Cerebellar cortex (tissue), 1 donor: ENCODE data around the gene HDAC8.
"Not testable (repeated sequence)": the region's sequence is repeated elsewhere in the genome, so short reads cannot be mapped to it uniquely, and the experiment has no call there.

Experiments
- DNase-seq: peaks from one replicate; pipeline ENCODE4 v3.0.0-alpha.2; 2015; ENCODE audit warnings: low spot score

Gene HDAC8

DNA sequence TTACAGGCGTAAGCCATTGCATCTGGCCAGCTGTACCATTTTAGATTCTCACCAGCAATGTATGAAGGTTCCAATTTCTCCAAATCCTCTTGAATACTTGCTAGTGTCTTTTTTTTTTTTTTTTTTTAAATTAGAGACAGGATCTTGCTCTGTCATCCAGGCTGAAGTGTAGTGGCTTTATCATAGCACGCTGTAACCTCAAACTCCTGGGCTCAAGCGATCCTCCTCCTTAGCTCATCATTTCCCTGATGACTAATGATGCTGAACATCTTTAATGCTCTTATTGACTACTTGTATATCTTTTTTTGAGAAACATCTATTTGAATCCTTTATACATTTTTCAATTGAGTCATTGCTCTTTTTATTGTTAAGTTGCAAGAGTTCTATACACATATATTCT is 40.3 kb downstream of the HDAC8 start:
- DNase-seq: no peak

DNA sequence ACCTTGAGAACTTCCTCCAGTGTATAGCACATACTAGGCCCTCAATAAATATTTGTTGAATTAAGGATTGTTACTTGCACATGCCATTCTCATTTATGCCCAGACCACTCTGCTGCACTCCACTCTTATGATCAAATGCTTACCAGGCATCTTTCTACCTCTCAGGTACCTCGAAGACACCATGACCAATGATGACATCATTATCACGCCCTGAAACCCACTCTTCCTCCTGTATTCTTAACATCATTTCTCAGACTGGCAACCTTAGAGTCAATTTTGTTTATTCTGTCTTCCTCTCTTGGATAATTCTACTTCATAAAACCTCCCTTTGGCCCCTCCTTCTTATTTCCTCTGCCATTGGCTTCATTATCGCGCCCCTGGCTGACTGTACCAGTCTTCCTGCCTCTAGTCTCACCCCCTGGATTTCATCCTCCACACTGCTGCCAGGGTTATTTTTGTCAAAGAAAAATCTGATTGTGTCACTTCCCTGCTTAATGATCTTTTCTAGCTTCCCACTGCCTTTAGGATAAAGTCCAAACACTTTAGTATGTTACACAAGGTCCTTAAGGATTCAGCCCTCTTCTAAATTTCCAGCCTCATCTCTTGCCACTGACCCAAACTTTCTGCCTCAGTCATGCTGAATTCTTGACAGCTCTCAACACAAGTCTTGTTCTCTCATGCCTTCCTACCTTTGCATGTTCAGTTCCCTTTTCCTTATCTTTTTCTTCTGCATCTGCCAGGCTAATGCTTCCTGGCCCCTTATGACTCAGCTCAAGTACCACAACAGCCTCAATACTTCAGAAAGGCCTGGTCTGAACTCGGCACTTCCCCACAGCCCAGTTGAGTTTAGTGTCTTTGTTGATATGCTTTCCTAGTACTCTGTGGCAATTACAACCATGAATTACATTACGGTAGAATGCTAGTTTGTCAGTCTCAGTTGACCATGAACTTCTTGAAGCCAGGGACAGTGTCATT is 45.8 kb downstream of the HDAC8 start:
- DNase-seq: no peak

DNA sequence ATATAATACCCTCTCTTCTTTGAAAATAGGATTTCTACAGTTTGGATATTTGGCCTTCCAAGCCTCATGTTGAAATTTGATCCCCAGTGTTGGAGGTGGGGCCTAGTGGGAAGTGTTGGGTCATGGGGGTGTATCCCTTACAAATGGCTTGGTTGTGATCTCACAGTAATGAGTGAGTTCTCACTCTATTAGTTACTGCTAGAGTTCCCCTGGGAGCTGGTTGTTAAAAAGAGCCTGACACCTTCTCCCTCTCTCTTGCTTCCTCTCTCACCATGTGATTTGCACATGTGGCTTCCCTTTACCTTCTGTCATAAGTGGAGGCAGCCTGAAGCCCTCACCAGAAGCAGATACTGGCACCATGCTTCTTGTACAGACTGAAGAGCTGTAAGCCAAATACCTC is 73.9 kb downstream of the HDAC8 start:
- DNase-seq: no peak

DNA sequence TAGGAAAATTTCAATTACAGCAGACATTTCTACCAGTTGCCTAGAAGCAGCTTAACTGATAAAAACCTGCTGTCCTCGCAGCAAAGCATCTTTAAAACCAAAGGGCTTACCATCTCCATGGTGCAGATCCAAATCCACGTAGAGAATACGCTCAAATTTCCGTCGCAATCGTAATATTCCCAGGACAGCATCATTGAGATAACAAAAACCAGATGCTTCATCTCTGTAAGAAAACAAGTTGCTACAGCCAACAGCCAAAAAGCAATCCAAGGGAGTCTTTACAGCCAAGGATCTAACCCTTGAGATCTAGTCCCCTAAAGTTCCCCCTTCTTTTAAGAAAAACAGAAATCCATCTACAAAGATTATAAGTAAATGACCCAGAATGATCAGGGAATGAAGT is 77.6 kb downstream of the HDAC8 start:
- DNase-seq: no peak

DNA sequence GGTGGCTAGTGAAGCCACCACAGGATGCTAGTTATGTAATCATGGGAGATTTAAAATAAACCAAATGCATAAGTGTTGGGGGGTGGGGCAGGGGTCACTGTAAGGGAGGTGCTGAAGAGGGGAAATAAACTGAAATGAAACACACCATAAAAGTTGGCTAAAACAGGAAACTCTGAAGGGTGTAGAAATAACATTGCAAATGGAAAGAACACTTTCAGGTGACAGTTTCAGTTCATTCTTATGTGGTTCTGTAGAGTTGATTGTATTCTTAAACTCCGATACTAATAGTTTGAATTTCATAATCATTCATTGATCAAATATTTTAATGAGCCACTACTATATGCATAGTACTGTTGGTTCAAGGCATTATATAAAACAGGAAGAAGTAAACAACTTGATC is 80.1 kb downstream of the HDAC8 start:
- DNase-seq: no peak

DNA sequence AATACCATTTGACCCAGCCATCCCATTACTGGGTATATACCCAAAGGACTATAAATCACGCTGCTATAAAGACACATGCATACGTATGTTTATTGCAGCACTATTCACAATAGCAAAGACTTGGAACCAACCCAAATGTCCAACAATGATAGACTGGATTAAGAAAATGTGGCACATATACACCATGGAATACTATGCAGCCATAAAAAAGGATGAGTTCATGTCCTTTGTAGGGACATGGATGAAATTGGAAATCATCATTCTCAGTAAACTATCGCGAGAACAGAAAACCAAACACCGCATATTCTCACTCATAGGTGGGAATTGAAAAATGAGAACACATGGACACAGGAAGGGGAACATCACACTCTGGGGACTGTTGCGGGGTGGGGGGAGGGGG is 82.4 kb downstream of the HDAC8 start:
- DNase-seq: not testable (repeated sequence)

DNA sequence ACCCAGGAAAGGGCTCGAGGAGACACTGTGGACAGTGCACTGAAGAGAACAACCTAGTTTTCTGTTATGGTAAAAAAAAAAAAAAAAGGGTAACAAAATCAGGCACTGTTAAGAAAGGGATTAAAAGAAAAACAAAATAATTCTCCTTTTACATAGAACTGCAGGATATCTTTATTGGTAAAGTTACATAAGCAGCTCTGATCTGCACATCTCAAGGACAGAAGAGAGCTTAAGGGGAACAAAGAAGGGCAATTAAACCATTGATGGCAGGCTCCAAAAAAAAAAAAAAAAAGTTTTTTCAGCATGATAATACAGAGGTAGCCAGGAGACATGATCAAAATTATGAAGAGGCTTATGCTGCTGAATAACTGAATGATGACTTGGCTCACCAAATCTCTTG is 85.0 kb downstream of the HDAC8 start:
- no peak for DNase-seq

DNA sequence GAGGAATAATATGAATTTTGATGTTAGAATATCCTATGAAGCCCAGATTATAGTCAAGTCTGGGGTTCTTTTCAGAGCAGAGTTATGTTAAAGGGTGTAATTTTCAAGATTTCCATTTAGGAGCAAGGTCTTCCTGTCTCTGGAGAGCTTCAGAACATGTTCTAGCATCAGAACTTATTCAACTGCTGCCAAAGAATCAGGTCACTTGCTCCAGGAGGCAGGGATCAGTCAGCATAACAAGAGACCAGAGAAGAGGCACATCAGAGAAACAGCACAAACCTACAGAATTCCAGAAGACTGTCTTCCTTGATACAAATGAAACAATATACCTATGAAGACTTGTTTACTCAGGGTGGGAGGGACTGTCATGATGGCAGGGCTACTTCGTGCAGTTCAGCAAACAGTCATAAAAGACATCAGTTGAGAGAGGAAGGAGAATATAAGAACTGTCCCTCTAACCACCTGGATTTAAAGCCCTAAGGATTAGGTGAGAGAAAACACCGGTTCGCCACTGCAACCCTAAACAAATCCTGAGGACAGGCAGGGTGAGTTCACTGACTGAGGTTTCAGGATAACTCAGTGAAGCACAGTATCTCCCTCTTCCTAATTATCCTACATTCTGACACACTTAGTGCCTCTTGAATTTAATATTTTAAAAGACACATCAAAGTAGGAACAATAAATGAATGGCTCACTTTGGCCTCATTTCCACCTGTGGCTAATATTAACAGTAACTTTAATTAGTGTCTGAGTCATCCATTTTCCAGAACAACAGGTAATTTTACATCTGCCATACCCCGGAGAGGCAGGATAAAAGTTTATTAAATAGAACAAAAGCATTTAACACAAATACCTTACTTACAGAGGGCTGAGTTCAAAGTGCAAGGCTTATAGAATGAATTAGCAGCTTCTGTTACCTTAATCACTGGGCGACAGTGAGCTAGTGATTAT is 93.0 kb downstream of the HDAC8 start:
- DNase-seq: no peak

DNA sequence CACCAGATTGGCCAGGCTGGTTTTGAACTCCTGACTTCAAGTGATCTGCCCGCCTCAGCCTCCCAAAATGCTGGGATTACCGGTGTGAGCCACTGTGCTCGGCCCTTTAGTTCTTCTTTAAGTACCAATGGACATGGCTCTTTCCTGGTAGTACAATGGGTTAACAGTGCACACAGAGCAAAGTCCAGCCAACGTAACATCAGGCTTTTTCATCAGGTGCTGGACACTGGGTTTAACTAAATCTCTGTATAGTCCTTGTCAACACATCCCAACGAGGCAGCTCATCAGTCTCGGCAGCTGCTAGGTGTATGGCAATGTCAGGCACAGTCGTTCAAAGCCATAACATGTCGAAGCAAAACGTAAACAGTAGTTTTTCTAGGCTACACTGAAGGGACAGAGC is 93.8 kb downstream of the HDAC8 start:
- DNase-seq: no peak

DNA sequence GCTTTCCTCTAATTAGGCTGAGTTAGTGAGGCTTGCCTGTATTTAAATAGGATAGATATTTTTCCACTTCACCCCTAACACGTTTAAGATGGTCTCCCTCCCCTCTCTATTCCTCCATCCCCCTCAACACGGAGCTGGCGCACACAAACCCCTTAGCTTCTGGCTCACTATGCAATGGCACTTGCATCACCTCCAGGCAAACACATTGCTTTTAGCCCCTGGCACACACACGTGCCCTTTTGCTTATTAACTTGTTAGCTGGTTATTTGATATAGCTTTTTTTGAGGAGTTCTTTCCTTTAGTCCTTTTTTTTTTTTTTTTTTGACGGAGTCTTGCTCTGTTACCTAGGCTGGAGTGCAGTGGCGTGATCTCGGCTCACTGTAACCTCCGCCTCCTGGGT is 94.3 kb downstream of the HDAC8 start:
- no peak for DNase-seq

DNA sequence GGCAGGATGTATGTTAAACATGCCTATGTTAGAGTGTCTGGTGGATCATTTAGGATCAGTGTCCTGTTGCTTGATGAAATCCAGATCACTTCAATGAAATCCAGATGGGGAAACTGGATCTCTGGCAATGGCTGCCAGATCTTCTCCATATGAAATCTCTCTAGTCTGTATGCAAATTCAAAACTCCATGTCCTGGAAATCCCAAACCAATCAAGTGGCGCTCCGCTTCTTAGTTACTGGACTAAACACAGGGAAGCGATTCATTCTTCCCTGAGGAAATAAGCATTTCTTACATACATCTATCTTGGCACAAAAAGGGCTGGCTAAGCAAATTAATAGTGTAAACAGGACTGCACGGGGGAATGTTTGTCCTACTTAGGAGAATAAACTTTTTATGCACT is 94.9 kb downstream of the HDAC8 start:
- DNase-seq: no peak

DNA sequence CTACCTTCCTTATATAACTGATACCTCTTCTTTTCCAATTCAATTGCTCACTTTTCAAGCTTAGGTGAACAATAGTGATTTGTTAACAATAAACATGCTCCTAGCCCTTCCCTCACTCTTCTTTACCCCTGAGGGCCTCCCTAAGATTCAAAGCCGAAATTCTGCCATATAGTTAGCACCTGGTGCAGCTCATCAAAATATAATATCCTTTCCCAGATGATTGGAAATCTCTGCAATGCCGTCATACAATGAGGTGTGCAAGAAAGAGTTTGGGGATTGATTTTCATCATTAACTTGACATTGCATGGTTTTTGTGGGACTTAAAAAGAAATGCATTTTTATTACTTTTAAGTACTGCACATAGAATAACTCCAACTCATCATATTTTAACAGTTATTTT is 95.3 kb downstream of the HDAC8 start:
- no peak for DNase-seq

DNA sequence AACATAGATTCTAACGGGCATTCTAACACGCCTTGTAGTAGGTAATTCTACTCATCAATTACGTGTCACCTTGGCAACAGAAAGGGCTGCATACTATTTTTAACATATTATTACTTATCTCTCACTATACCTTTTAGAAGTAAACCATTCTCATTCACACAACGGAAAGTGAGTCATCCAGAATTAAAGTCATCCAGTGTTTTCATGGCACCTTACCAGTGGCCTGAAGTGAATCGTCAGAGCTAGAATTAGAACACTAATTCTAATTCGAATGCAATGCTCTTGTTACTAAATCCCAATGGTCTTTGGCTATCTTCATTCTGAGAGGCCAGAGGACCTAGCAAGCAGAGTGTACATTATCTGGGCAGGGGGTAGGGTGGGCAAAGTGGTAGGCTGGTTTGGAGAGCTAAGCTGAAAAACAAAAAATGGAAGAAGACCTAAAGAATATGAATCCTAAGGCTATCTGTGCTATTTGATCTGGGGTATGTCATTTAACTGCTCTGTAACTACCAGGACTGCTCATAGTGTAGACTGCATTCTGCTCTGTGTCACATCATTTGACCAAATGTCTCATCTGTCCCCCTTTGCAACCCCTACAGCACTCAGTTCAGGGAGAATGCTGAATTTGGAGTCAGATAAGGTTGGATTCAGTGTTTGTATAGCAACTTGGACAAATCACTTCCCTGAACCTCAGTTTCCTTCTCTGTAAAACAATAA is 96.5 kb downstream of the HDAC8 start:
- DNase-seq: no peak

DNA sequence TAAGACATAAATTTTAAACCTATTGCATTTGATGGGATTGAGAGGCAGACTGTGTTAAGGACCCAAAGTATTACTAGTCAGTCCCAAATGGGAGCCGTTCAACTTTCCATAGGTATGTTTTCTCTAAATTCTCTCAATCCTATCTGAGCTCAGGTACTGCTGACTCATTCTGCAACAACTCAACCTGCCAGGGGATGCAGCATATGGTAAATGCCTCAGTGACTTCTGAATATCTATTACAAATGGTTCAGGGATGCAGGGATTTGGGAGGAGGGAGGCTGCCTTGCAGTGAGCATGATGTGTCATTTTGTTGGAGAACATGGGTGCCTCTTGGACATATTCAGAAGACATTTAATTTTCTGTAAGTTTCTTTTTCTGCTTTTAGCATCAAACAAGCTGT is 97.3 kb downstream of the HDAC8 start:
- no peak for DNase-seq

DNA sequence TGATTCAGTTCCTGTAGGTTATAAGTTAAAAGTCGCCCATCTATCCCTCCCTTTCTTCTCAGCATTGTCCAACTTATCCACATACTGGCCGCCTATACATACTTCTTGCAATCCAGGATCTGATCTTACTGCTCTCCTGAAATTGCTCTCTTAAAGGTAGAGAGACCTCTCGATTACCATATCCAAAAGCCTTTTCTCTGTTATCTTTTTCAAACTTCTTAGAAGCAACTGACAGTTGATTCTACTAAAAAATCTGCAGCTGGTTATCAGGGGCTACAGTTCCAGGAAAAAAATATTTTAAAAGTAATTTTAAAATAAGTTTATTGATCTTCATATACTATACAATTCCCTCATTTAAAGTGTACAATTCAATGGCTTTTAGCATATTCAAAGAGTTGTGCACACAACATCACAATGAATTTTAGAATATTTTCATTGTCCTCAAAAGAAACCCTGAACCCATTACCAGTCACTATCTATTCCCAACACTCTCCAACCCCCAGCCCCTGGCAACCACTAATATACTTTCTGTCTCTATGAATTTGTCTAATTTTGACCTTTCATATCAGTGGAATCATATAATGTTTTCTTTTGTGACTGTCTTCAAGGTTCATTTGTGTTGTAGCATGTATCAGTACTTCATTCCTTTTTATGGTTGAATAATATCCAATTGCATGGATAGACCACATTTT is 102.0 kb downstream of the HDAC8 start:
- DNase-seq: no peak

DNA sequence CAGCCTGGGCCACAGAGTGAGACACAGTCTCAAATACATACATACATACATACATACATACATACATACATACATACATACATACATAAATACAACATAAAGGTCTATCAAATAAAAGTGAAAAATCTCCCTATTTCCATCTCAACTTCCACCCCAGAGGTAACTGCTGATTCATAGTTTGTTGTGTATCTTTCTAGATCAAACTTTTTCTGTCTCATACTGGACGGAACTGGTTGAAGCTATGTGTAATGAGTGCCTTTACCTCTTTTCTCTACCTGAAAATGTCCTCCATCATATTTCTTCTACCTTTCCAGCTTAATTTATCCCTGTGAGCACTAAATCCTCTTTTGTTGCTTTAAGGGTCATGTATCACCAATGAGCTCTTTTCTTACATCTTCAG is 102.5 kb downstream of the HDAC8 start:
- DNase-seq: no peak

DNA sequence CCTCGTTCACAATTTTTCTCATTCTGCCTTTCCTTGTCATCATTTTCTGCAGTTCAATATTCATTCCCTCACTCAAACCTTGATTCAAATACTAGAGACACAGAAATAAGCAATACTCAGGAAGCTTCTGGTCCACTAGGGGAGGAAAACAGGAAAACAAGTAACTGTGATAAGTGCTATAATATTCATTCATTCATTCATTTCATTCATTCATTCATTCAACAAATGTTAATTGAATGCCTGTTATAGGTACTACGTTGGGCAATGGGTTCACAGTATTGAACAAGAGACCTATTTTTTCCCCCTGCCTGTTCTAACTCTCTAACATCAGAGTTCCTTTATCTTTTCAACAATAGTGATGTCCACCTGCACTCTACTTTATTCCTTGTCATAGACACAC is 104.0 kb downstream of the HDAC8 start:
- no peak for DNase-seq

DNA sequence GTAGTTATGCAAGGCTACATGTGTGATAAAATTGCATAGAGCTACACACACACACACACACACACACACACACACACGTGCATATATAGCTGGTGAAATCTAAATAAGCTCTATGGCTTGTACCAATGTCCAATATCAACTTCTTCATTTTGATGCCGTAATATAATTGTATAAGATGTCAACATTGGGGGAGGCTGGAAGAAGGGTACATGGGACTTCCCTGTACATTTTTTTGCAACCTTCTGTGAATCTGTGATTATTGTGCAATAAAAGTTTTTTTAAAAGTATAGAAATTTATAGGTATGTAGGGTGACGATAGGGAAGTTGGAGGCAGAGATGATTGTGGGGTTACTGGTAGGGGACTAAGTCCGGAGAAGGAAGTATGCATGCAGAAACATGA is 105.5 kb downstream of the HDAC8 start:
- DNase-seq: no peak

DNA sequence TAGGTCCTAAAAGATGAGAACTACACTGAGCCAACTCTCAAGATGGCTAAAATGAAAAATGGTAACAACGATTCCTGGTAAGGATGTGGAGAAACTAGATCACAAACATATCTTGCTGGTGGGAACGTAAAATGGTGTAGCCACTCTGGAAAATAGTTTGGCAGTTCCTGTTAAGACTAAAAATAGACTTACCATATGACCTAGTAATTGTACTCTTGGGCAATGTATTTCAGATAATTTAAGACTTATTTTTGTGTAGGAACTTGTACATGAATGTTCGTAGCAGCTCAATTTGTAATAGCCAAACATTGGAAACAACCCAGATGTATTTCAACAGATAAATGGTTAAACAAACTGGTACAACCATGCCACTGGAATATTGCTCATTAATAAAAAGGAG is 106.2 kb downstream of the HDAC8 start:
- DNase-seq: no peak

DNA sequence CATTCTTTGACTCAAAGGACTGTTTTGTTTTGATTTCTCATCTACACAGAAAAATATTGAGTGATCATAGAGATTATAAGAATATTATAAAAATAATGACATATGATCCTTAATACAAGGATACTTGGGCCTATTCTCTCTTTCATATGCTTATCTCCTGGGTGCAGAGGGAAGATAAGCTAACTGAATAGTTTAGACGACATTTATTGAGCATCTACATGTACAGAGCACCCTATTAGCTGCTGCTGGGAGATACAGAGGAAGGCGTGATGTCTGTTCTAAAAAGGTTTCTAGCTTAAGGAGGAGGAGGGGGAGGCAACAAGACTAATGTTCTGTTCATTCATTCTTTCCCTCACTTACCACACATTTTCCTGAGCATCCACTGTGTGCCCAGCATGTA is 106.8 kb downstream of the HDAC8 start:
- DNase-seq: no peak

DNA sequence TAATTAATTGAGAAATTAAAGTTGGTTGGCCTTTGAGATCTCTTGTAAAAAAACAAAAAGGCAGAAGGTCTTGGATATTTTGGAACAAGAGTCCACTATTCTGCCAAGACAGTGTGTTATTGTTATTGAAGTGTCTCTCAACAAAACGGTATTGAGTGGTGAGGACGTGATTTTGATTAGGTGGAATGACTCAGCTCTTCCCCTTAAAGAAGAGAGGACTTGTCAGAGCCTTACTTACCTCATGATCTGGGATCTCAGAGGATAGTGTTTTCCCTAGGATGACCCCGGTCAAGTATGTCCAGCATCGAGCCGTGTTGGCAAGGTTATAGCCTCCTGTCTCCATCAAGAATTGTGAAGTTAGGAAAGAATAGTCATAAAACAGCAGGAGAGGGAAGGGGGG is 110.9 kb downstream of the HDAC8 start:
- DNase-seq: no peak

DNA sequence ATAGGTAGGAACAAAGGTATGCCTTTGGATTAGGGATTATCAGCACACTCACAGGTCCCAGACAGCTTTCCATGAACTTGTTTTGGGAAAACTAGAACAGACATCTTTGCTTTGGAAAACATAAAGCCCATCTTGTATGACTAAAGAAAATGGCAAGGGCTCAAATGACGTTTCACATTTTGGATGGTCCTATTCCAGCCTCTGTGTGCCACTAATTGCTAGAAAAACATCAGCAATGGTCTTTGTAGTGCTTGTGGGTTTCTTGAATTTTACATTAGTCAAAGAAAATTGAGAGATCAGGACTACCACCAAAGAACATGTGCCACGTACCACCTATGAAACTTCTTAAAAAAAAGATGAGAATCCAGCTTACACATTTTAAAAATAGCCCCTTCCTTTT is 111.4 kb downstream of the HDAC8 start:
- DNase-seq: no peak
